ENCODE results near the gene ABCE1. TPM values are rescaled to one million over a fixed set of nuclear protein-coding genes. Genes with fewer than 3 reads are reported as not detected.

Gene ABCE1
- 149 and 163 TPM in 2 replicates for total RNA-seq (2021)
- percentile 98 among the genes with signal in this experiment for Bru-seq, nascent RNA
- BruChase-seq, experiment 1, labeled RNA remaining after a 2-hour chase, result percentile 97 among the genes with signal in this experiment
- BruChase-seq, experiment 2, labeled RNA remaining after a 6-hour chase, result percentile 98 among the genes with signal in this experiment
- long read RNA-seq, transcript ABCE1-201 (18 exons, 3,921 nt), result major isoform, 211 of 263 reads
- long read RNA-seq, partial matches to known transcripts, result 12 of 263 reads
- long read RNA-seq, other reads (novel, unspliced or antisense), result 40 of 263 reads

- Histone ChIP-seq H3K36me3 (ENCODE audit: insufficient read depth, low read length, poor library complexity, severe bottlenecking) (peaks cover 24% of the 10 kb centered on the region), H3K4me1 (ENCODE audit: insufficient read depth, low read length, poor library complexity, severe bottlenecking) (peaks cover 24% of the 10 kb centered on the region), H3K27me3 (replicated peaks; ENCODE audit: insufficient read depth, low read depth, low read length, poor library complexity) (no peaks in the 10 kb centered on the region), H3K9me3 (ENCODE audit: low read depth, low read length, poor library complexity, severe bottlenecking) (peaks cover 7% of the 10 kb centered on the region), H3K4me3 (ENCODE audit: low read depth, low read length, poor library complexity, severe bottlenecking) (peak within 1 kb of the TSS; percentile 63), H3K27ac (ENCODE audit: low read depth, low read length, poor library complexity, severe bottlenecking) (peak within 1 kb of the TSS; percentile 91)
- ChIA-PET POLR2A (ENCODE audit: low non-redundant PET) (interaction anchor here (0.6 kb wide), 1 partner anchor 86 kb away, joined by 3 read pairs; no protein-coding TSS in a partner anchor), CTCF (no interaction called here)
- peak; percentile 99 for DNase-seq (ENCODE audit: low spot score)
- 0 out of 2 replicates have a peak, but pooled peaks have one; percentile 14 for TF ChIP-seq CTCF (conservative IDR thresholded peaks at IDR 0.05; ENCODE audit: low read depth, low read length)
- no peak for TF ChIP-seq EZH2 (IDR thresholded peaks at IDR 0.05; ENCODE audit: borderline replicate concordance, low read depth, low read length, poor library complexity, severe bottlenecking)
- intact Hi-C loops (cut with micrococcal nuclease; ENCODE audit: unreplicated experiment), result no loop called here
- no TSS peak for BruUV-seq (replicated peaks)
Observed at GRCh38 chr4:145097821-145098674, at the start of gene ABCE1, which contains the start of gene ANAPC10. ABCE1 (plus strand) TSS chr4:145098311; CDS start chr4:145104413, 6,102 bp downstream. ANAPC10 (minus strand) TSS chr4:145098196; CDS start chr4:145096099, 2,097 bp downstream.

- BruUV-seq (replicated peaks), result no TSS peak
- Histone ChIP-seq H3K4me1 (ENCODE audit: insufficient read depth, low read length, poor library complexity, severe bottlenecking) (peaks cover 1% of the 10 kb centered on the region), H3K4me3 (ENCODE audit: low read depth, low read length, poor library complexity, severe bottlenecking) (no peak overlapping the region), H3K27ac (ENCODE audit: low read depth, low read length, poor library complexity, severe bottlenecking) (no peak overlapping the region), H3K9me3 (ENCODE audit: low read depth, low read length, poor library complexity, severe bottlenecking) (peaks cover 5% of the 10 kb centered on the region), H3K36me3 (ENCODE audit: insufficient read depth, low read length, poor library complexity, severe bottlenecking) (peaks cover 5% of the 10 kb centered on the region), H3K27me3 (replicated peaks; ENCODE audit: insufficient read depth, low read depth, low read length, poor library complexity) (no peaks in the 10 kb centered on the region)
- intact Hi-C loops (cut with micrococcal nuclease; ENCODE audit: unreplicated experiment), result no loop called here
- DNase-seq (ENCODE audit: low spot score), result no peak
- ChIA-PET CTCF (no interaction called here), POLR2A (ENCODE audit: low non-redundant PET) (no interaction called here)
- no peak for TF ChIP-seq EZH2 (IDR thresholded peaks at IDR 0.05; ENCODE audit: borderline replicate concordance, low read depth, low read length, poor library complexity, severe bottlenecking)
- no peak for TF ChIP-seq CTCF (conservative IDR thresholded peaks at IDR 0.05; ENCODE audit: low read depth, low read length)
Observed at GRCh38 chr4:145048817-145049216, 49.3 kb upstream of the ABCE1 start.

- CTCF ChIA-PET, result no interaction called here
- BruUV-seq (replicated peaks), result no TSS peak
- H3K27ac ChIP-seq (ENCODE audit: low read depth, low read length, poor library complexity, severe bottlenecking), result no peak overlapping the region
Observed at GRCh38 chr4:145049241-145049640, 48.9 kb upstream of the ABCE1 start.

More at GRCh38 chr4:145049241-145049640, 48.9 kb upstream of the ABCE1 start:
- TF ChIP-seq EZH2 (IDR thresholded peaks at IDR 0.05; ENCODE audit: borderline replicate concordance, low read depth, low read length, poor library complexity, severe bottlenecking) (no peak), CTCF (conservative IDR thresholded peaks at IDR 0.05; ENCODE audit: low read depth, low read length) (no peak)
- no peak overlapping the region for H3K4me3 ChIP-seq (ENCODE audit: low read depth, low read length, poor library complexity, severe bottlenecking)
- no peaks in the 10 kb centered on the region for H3K27me3 ChIP-seq (replicated peaks; ENCODE audit: insufficient read depth, low read depth, low read length, poor library complexity)
- H3K9me3 ChIP-seq (ENCODE audit: low read depth, low read length, poor library complexity, severe bottlenecking), result peaks cover 5% of the 10 kb centered on the region
- H3K4me1 ChIP-seq (ENCODE audit: insufficient read depth, low read length, poor library complexity, severe bottlenecking), result no peaks in the 10 kb centered on the region
- POLR2A ChIA-PET (ENCODE audit: low non-redundant PET), result no interaction called here
- intact Hi-C loops (cut with micrococcal nuclease; ENCODE audit: unreplicated experiment), result no loop called here
- DNase-seq (ENCODE audit: low spot score), result no peak
- H3K36me3 ChIP-seq (ENCODE audit: insufficient read depth, low read length, poor library complexity, severe bottlenecking), result peaks cover 5% of the 10 kb centered on the region
